GM23338 (cell line): ENCODE measurements around the gene SLC66A1. TPM values are rescaled to one million over a fixed set of nuclear protein-coding genes. Genes with fewer than 3 reads are reported as not detected.

Experiments used
- ATAC-seq: fragments of 200-7000 bp; cut with Tn5 transposase; 3 replicates; pipeline ENCODE4 v1.9.1; 2020
- DNase-seq: peaks from one replicate; pipeline ENCODE4 v3.0.0-alpha.2; 2015; ENCODE audit warnings: low spot score
- H2AFZ ChIP-seq: fragments of 200-600 bp; sonication (generic); 2 replicates; pipeline ENCODE4 v1.8.0; 2016; ENCODE audit warnings: antibody characterized with exemption, mild to moderate bottlenecking, moderate library complexity
- H3F3A ChIP-seq: fragments of 200-600 bp; sonication (generic); replicated peaks from 2 replicates; pipeline ENCODE4 v1.8.0; 2017; ENCODE audit warnings: antibody characterized with exemption, mixed run types, low read depth
- H3K27ac ChIP-seq: fragments of 200-600 bp; sonication (generic); 2 replicates; pipeline ENCODE4 v1.6.1; 2016; ENCODE audit warnings: low read depth
- H3K27me3 ChIP-seq: fragments of 200-600 bp; sonication (generic); 2 replicates; pipeline ENCODE4 v1.8.0; 2016; ENCODE audit warnings: mild to moderate bottlenecking, mixed run types, moderate library complexity; ENCODE audit not compliant: insufficient read depth
- H3K36me3 ChIP-seq: fragments of 200-600 bp; sonication (generic); 2 replicates; pipeline ENCODE4 v1.8.0; 2016; ENCODE audit warnings: mild to moderate bottlenecking; ENCODE audit not compliant: insufficient read depth
- H3K4me1 ChIP-seq: fragments of 200-600 bp; sonication (generic); 2 replicates; pipeline ENCODE4 v1.8.0; 2016; ENCODE audit warnings: mild to moderate bottlenecking, moderate library complexity; ENCODE audit not compliant: insufficient read depth
- H3K4me2 ChIP-seq: fragments of 200-600 bp; sonication (generic); 2 replicates; pipeline ENCODE4 v1.7.1; 2017; ENCODE audit warnings: mixed run types
- H3K4me3 ChIP-seq: fragments of 200-600 bp; sonication (generic); 2 replicates; pipeline ENCODE4 v1.6.1; 2016; ENCODE audit warnings: mixed run types
- H3K79me2 ChIP-seq: fragments of 200-600 bp; sonication (generic); replicated peaks from 2 replicates; pipeline ENCODE4 v1.8.0; 2017; ENCODE audit warnings: mild to moderate bottlenecking; ENCODE audit not compliant: insufficient read depth
- H3K9me2 ChIP-seq: fragments of 200-600 bp; sonication (generic); 2 replicates; pipeline ENCODE4 v1.8.0; 2017; ENCODE audit not compliant: insufficient read depth
- H4K20me1 ChIP-seq: fragments of 200-600 bp; sonication (generic); replicated peaks from 2 replicates; pipeline ENCODE4 v1.8.0; 2017; ENCODE audit warnings: mild to moderate bottlenecking; ENCODE audit not compliant: insufficient read depth
- H3K27ac Mint-ChIP-seq: 2 replicates; pipeline ENCODE4 v1.8.0; 2020; ENCODE audit warnings: inconsistent platforms, mild to moderate bottlenecking, moderate library complexity, mixed read lengths
- H3K27me3 Mint-ChIP-seq: 3 replicates; pipeline ENCODE4 v1.8.0; 2022; ENCODE audit warnings: low read depth, mild to moderate bottlenecking, moderate library complexity, mixed read lengths, inconsistent platforms; ENCODE audit not compliant: insufficient read depth, poor library complexity
- H3K36me3 Mint-ChIP-seq: 3 replicates; pipeline ENCODE4 v1.8.0; 2021; ENCODE audit warnings: low read depth, mild to moderate bottlenecking, inconsistent platforms, moderate library complexity, mixed read lengths
- H3K4me1 Mint-ChIP-seq: 3 replicates; pipeline ENCODE4 v1.8.0; 2020; ENCODE audit warnings: mild to moderate bottlenecking, inconsistent platforms, mixed read lengths
- H3K4me3 Mint-ChIP-seq: 3 replicates; pipeline ENCODE4 v1.8.0; 2021; ENCODE audit warnings: moderate library complexity, mild to moderate bottlenecking, inconsistent platforms, mixed read lengths
- H3K9me3 Mint-ChIP-seq: 3 replicates; pipeline ENCODE4 v1.8.0; 2020; ENCODE audit warnings: moderate library complexity, mild to moderate bottlenecking, inconsistent platforms, mixed read lengths
- CTCF ChIP-seq, 2 experiments: fragments of 200-600 bp in 1 of 2; sonication (generic) in 1 of 2; conservative IDR thresholded peaks; 2 replicates each; pipeline versions ENCODE4 v1.5.1 to v1.6.1; 2016 to 2017; ENCODE audit warnings: antibody characterized with exemption in 2 of 2, low read depth in 2 of 2, mild to moderate bottlenecking in 2 of 2, moderate library complexity in 1 of 2
- JUNB ChIP-seq: IDR thresholded peaks from one replicate; pipeline ENCODE4 v1.6.1; 2016; ENCODE audit warnings: antibody characterized with exemption; ENCODE audit not compliant: unreplicated experiment
- NANOG ChIP-seq: IDR thresholded peaks from 2 replicates; pipeline ENCODE4 v1.6.1; 2016; ENCODE audit warnings: antibody characterized with exemption, borderline replicate concordance
- POLR2AphosphoS5 ChIP-seq: IDR thresholded peaks from 2 replicates; pipeline ENCODE4 v1.6.1; 2016; ENCODE audit warnings: antibody characterized with exemption, low read depth
- ZNF114 ChIP-seq: fragments of 250-450 bp; sonication (Bioruptor Pico); IDR thresholded peaks from 2 replicates; pipeline ENCODE4 v1.5.0; 2020; ENCODE audit warnings: mild to moderate bottlenecking, moderate library complexity
- ZNF462 ChIP-seq: fragments of 250-450 bp; sonication (Bioruptor Pico); IDR thresholded peaks from 2 replicates; pipeline ENCODE4 v1.5.0; 2020; ENCODE audit warnings: mild to moderate bottlenecking, moderate library complexity
- polyA plus RNA-seq: library from polyadenylated mRNA; unstranded; fragments of >200 nt; fragmentation: Nextera tagmentation; extraction: Ambion mirVana; gene quantifications from 2 replicates; pipeline ENCODE4 v1.2.1, GENCODE V29; 2016
- total RNA-seq: library from RNA; depleted of rRNA; stranded (reverse); fragments of >200 nt; shearing (Covaris generic); gene quantifications from 2 replicates; pipeline ENCODE4 v1.2.3, GENCODE V29; 2014
- TF ChIP-seq, protein P1 (sequence below): IDR thresholded peaks from 2 replicates; pipeline ENCODE4 v1.6.1; 2016; ENCODE audit warnings: antibody characterized with exemption
- TF ChIP-seq, protein P2 (sequence below): IDR thresholded peaks from one replicate; pipeline ENCODE4 v1.6.1; 2018; ENCODE audit warnings: antibody characterized with exemption; ENCODE audit not compliant: unreplicated experiment

SLC66A1 gene
- total and polyA plus RNA-seq, 2 experiments from 2014 or later, result 6.9 to 19.7 TPM

GRCh38 chr1:19342062-19342750 lies 30.1 kb downstream of the SLC66A1 start (continued):
- TF ChIP-seq ZNF462 (CRISPR knock-in tag), result no peak
- TF ChIP-seq, protein P1, sequence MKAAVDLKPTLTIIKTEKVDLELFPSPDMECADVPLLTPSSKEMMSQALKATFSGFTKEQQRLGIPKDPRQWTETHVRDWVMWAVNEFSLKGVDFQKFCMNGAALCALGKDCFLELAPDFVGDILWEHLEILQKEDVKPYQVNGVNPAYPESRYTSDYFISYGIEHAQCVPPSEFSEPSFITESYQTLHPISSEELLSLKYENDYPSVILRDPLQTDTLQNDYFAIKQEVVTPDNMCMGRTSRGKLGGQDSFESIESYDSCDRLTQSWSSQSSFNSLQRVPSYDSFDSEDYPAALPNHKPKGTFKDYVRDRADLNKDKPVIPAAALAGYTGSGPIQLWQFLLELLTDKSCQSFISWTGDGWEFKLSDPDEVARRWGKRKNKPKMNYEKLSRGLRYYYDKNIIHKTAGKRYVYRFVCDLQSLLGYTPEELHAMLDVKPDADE, result no peak

DNA sequence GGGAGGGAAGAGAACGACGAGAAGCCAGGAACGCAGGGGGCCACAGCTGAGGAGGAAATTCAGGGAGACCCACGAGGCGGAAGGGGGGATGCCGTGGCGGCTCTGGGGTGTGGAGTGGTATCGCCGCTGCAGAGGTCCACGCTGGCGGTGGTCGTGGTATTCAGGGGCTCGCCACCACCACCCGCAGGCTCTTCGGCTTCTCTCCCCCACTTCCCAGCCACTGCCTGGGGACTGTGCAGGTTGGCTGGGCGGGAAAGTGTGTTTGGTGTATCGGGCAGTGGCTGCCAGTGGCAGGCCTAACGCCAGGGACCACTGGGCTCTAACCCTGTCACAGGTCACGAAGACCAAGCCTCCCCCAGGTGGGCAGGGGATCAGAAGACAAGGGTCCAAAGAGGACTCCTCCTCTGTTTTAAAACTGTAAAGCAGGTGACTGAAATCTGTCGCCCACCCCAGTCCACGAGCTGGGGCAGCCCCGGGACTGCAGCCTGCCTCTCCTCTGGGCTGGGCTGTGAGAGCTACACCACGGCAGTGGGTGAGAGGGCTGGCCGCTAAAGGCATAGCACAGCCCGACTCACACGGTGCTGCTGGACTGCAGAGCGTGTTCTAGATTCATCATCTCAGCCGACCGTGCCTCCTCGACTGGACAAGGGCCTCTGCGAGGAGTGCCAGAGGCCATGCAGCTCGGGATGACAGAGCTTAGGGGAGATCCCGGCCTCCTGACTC lies 30.9 kb downstream of the SLC66A1 start:
- Mint-ChIP-seq H3K9me3 (no peaks in the 10 kb centered on the region), H3K4me1 (peaks cover 32% of the 10 kb centered on the region), H3K27me3 (peaks cover 19% of the 10 kb centered on the region), H3K27ac (no peak overlapping the region), H3K36me3 (peaks cover 44% of the 10 kb centered on the region), H3K4me3 (no peak overlapping the region)
- Histone ChIP-seq H3K4me1 (peaks cover 11% of the 10 kb centered on the region), H3K9me2 (no peaks in the 10 kb centered on the region), H3K4me3 (no peak overlapping the region), H2AFZ (no peak overlapping the region), H3K4me2 (no peak overlapping the region), H3K36me3 (no peaks in the 10 kb centered on the region; the same call in 1 of the 2 replicates), H3K27me3 (no peaks in the 10 kb centered on the region), H3K79me2 (no peaks in the 10 kb centered on the region), H3F3A (peaks cover 25% of the 10 kb centered on the region), H4K20me1 (peaks cover 3% of the 10 kb centered on the region), H3K27ac (no peak overlapping the region)
- ATAC-seq, result no peak
- no peak for DNase-seq
- no peak for TF ChIP-seq JUNB
- TF ChIP-seq NANOG, result no peak
- no peak for TF ChIP-seq POLR2AphosphoS5
- TF ChIP-seq, protein P1, result no peak
- TF ChIP-seq, protein P2, sequence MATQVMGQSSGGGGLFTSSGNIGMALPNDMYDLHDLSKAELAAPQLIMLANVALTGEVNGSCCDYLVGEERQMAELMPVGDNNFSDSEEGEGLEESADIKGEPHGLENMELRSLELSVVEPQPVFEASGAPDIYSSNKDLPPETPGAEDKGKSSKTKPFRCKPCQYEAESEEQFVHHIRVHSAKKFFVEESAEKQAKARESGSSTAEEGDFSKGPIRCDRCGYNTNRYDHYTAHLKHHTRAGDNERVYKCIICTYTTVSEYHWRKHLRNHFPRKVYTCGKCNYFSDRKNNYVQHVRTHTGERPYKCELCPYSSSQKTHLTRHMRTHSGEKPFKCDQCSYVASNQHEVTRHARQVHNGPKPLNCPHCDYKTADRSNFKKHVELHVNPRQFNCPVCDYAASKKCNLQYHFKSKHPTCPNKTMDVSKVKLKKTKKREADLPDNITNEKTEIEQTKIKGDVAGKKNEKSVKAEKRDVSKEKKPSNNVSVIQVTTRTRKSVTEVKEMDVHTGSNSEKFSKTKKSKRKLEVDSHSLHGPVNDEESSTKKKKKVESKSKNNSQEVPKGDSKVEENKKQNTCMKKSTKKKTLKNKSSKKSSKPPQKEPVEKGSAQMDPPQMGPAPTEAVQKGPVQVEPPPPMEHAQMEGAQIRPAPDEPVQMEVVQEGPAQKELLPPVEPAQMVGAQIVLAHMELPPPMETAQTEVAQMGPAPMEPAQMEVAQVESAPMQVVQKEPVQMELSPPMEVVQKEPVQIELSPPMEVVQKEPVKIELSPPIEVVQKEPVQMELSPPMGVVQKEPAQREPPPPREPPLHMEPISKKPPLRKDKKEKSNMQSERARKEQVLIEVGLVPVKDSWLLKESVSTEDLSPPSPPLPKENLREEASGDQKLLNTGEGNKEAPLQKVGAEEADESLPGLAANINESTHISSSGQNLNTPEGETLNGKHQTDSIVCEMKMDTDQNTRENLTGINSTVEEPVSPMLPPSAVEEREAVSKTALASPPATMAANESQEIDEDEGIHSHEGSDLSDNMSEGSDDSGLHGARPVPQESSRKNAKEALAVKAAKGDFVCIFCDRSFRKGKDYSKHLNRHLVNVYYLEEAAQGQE, result no peak
- no peak for TF ChIP-seq CTCF (conservative IDR thresholded peaks at IDR 0.05; ENCODE audit: low read depth in 2 of 2)
- TF ChIP-seq ZNF114 (CRISPR knock-in tag), result no peak
